Activated T-cell treated with anti-CD3 and anti-CD28 coated beads for 24 hours (primary cell): ENCODE measurements around the gene ELP2.
"Not testable (repeated sequence)": the region's sequence is repeated elsewhere in the genome, so short reads cannot be mapped to it uniquely, and the experiment has no call there.

Experiments used
- DNase-seq: peaks from one replicate; pipeline ENCODE4 v3.0.0-alpha.2; 2020; ENCODE audit warnings: low read depth

ELP2 gene

DNA sequence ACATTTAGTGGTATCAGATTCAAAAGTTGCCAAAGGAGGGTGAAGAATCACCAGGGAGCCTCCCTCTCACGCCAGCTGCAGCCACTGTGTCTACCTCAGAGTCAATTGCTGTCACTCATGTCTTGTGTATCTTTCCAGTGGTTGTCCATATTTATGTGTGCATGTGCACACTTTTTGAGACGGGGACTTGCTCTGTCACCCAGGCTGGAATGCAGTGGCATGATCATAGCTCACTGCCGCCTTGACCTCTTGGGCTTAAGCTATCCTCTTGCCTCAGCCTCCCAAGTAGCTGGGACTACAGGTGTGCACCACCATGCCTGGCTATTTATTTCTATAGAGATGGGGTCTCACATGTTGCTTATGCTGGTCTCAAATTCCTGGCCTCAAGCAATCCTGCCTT is 61.6 kb downstream of the ELP2 start:
- DNase-seq = no peak

DNA sequence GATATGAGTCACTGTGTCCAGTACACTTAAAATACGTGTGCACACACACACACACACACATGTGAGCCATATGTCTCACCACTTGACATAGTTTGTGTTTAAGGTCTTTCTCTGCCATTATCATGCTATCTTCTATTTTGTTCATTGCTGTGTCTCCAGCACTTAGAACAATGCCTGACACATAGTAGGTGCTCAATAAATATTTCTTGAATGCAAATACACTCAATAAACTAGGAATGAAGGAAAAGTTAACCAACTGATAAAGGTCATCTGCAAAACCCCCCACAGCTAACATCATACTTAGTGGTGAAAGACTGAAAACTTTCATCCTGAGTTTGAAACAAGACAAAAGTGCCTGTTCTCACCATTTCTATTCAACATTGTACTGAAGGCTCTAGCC is 62.0 kb downstream of the ELP2 start:
- DNase-seq = no peak

DNA sequence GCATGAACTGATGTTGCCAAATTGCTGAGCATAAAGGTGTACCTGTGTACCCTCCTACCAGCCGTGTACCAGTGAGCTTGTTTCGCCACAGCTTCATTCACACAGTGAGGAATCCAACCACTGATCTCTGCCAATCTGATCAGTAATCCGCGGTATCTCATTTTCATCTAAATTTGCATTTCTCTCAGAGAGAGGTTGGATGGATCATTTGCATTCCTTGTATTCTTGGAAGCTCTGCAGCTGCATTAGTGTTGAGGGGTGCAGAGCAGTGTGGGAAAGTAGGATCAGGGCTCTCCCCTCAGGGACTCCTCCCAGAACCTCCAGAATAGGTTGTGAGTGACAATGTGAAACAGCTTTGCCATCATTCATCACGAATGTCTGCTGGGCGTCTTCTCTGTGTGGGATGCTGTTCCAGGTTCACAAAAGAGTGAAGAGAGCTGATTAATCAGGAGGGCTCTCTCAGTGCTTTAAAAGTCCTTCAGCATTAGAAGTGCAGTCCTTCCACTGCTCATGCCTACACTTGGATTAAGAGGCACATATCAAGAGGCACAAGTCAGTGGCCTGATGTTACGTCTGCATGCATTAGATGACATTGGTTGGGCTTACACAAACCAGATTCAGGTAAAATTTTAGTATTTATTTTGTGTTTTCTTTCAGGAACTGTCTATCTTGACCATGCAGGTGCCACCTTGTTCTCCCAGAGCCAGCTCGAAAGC is 65.1 kb downstream of the ELP2 start:
- no peak for DNase-seq

DNA sequence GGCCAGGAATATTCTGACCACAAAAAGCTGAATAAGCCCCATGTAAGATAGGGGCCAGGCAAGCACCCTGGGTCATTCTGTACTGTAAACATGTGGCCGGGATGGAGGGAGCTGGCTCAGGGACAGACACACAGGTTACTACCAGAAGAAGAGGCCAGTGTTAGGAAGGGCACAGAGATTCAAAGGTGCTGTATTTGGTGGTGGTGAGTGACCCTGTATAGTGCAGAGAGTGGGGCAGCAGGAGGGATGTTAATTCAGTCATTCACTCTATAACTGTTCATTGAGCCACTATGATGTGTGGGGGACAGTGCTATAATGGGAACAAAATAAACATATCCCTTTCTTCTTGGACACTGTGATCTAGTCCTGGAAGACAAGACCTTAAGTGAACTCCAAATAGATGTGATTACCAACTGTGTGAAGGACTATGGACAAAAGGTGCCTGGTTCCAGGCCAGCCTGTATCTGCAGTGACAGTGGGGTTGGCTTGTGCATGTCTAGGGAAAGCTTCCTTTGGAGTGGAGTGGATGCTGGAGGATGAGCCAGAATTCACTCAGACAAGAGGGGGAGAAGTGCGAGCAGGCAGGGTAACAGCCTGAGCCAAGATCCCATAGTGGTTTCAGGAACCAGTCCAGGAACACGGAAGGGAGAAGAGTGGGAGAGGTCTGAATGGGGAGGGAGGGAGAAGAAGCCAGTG is 65.9 kb downstream of the ELP2 start:
- no peak for DNase-seq

DNA sequence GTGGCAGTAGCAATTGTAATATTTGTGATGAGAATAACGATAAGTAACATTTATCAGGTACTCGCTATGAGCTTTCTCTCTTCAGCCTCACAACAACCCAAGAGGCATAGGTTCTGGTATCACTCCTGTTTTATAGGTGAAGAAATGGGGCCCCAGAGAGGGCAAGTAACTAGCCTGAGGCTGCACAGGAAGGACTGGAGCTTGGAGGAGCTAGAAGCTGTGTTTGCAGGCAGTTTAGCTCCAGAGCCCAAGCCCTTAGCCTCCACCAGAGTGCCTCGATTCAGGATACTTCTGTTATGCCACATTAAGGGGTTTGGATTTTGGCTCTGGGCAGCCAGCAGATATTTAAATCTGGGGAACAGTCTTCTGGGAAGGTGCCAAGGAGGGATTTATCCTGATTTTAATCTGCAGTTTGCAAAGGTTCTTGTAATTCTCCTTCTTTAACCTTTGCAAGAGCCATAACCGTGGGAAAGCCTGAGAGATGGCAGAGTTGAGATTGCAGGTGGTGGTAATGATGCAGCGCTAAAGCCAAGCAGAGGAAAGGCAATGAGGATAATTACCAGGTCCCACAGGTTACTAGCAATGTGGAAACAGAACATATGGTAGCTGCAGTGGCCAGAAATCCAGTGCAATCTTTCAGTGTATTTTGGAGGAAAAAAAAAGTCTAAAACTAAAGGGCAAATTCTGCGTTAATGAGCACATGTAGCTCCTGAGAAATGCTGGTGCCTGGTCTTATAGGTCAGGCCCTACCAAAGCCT is 66.7 kb downstream of the ELP2 start:
- no peak for DNase-seq

DNA sequence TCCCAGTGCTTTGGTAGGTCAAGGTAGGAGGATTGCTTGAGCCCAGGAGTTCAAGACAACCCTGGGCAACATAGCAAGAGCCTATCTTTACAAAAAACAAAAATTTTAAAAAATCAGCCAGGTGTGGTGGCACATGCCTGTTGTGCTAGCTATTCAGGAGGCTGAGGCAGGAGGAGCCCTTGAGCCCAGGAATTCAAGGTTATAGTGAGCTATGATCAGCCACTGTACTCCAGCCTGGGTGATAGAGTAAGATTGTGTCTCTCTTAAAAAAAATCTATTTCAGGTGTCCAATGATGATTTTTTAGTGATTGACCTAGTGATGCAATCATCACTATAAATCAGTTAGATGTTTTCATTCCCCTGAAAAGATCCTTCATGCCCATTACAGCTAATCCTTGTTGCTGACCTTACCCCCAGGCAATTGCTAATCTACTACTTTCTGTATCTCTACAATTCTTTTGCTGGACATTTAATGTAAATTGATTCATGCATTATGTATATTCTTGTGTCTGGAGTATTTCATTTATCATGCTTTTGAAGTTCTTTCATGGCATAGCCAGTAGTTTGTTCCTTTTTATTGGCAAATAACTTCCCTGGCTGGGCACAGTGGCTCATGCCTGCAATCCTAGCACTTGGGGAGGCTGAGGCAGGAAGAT is 67.9 kb downstream of the ELP2 start:
- DNase-seq = no peak

DNA sequence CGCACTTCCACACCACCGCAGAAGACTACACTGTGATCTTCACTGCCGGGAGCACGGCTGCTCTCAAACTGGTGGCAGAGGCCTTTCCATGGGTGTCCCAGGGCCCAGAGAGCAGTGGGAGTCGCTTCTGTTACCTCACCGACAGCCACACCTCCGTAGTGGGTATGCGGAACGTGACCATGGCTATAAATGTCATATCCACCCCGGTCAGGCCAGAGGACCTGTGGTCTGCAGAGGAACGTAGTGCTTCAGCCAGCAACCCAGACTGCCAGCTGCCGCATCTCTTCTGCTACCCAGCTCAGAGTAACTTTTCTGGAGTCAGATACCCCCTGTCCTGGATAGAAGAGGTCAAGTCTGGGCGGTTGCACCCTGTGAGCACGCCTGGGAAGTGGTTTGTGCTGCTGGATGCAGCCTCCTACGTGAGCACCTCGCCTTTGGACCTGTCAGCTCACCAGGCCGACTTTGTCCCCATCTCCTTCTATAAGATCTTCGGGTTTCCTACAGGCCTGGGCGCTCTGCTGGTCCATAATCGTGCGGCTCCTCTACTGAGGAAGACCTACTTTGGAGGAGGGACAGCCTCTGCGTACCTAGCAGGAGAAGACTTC is 70.1 kb downstream of the ELP2 start:
- DNase-seq = no peak

DNA sequence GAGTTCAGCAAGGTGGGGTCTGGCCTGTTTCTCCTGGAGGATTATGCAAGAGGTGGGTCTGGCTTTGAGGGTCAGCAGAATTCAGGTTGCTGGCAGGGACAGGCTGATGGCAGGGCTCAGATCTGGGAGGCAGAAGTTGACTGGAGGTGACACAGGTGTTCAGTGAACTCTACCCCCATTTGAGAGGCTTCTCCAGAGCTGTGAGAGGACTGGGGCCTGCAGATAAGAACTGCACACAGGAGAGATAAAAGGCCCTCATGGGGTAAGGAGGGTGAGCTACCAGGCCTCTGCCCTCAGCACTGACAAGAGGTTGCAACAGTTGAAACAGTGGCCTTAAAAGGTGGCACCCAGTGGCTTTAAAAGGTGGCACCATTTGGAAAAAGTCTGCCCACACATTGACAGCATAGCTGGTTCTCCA is 70.7 kb downstream of the ELP2 start:
- no peak for DNase-seq

DNA sequence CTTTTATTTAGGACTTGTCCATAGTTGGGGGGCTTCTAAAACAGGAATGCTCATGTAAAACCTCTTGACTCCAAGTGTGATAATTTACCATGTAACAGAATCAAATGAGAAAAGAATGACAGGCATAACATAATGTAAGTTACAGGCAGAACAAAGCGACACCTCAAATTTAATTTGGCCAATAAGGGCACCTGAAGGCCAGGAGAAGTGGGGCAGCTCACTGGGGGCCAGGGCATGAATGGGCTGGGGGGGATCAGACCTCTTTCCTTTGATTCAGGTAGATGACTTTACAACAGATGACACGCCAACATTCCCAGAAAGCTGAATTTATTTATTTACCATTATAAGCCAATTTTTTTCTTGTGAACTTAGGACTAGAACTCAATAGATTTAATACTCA is 72.1 kb downstream of the ELP2 start:
- no peak for DNase-seq

DNA sequence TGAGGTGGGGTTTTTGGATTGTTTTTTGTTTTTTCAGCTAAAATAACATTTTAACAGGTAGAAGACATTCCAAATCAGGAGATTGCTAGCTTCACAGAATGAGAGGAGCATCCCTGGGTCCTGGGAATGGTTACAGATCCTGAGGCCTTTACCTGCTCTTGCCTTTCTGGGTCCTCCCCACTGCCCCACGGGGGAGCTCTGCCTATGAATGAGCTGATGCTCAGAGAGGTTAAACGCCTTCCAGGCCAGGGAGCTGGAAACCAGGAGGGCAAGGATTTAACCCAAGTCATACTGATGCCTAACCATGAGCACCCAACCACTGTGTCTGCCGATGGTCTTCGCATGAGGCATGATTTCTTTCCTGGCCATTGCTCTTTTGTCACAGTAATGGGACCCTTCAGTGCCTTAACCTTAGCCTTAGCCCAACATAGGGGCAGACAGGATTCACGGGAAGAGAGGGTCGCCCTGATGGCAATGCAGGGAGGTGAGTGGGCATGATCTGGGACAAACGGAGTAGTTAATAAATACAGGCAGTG is 73.7 kb downstream of the ELP2 start:
- no peak for DNase-seq

DNA sequence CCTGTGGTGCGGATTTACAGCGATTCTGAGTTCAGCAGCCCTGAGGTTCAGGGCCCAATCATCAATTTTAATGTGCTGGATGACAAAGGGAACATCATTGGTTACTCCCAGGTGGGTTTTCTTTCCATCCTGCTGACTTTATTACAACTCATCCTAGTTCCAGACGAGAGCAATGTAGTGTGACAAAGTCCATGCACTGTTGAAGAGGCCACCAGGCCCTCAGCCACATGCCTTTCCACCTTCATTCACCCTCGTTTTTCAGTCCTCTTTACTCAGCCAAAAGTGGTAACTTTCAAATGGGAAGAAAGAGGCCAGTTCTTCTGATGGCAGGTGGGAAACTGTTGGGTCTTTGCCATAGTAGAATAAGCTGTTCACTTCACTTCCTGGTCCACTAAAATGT is 75.5 kb downstream of the ELP2 start:
- no peak for DNase-seq

DNA sequence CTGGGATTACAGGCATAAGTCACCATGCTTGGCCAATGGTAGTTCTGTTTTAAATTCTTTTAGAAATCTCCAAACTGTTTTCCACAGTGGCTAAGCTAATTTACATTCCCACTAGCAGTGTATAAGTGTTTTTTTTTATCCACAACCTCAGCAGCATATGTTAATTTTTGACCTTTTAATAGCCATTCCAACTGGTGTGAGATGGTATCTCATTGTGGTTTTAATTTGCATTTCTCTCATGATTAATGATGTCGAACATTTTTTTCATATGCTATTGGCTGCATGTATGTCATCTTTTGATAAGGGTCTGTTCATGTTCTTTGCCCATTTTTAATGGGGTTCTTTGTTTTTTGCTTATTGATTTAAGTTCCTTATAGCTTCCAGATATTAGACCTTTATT is 77.6 kb downstream of the ELP2 start:
- DNase-seq = no peak

DNA sequence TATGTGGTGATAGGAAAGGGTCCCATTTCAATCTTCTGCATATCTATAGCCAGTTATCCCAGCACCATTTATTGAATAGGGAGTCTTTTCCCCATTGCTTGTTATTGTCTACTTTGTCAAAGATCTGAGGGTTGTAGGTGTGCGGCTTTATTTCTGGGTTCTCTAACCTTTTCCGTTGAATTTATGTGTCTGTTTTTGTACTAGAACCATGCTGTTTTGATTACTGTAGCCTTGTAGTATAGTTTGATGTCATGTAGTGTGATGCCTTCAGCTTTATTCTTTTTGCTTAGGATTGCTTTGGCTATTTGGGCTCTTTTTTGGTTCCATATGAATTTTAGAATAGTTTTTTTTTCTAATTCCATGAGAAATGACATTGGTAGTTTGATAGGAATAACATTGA is 78.3 kb downstream of the ELP2 start:
- DNase-seq = not testable (repeated sequence)

DNA sequence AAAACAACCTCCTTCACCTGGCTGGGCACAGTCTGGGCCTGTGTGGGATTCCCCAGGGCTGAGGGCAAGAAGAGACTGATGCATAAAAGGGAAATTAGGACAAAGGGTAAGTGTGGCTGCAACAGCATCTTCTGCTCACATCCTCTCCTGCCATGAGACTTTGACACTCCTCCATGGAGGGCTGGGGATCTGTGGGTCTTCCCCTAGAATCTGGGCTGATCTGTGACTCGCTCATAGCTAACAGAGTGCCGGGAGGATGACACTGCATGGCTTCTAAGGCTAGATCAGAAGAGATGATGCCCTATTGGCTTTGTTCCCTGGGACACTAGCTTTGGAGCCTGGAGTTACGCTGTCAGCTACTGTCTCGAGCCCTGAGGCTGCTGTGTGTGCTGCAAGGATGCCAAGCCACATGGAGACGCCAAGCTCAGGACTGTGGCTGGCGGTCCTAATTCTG is 81.9 kb downstream of the ELP2 start:
- DNase-seq = no peak

DNA sequence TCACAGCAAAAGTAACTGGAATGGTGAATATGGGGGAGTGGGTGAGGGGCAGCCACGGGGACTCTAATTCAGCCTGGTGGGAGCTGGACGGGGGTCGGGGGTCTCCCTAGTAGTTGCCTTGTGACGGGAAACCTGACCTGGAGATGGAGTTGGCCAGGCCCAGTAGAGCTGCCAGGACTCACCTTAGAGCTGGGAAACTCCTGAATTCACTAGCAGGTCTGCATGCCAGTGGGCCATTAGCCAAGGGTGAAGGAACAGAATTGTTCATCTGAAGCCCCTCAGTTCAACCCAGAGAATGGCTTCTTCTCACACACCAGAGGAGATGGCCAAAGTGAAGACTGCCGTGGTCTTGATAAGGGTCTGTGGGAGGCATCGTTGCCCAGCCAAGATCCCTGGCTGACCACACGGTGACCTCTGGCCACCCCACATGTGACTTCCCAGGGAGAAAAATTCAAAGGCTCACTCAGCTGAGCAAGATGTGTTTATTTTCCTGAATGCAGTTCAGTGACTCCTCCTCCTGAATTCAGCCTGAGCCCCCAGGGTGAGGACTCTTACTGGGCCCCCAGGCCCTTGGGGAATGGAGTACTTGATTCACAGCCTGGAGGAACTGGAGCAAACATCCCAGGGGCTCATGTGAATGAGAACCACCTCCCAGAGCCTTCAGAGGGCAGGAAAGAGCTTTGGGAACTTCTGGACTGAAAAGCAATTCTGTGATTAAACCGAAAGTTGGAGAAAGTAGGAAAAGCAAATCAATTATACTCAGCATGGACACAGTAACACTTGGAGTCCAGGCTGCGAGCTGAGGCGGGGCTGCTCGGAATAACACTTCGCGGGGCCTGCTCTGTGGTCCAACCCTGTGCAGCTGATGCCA is 82.8 kb downstream of the ELP2 start:
- no peak for DNase-seq

DNA sequence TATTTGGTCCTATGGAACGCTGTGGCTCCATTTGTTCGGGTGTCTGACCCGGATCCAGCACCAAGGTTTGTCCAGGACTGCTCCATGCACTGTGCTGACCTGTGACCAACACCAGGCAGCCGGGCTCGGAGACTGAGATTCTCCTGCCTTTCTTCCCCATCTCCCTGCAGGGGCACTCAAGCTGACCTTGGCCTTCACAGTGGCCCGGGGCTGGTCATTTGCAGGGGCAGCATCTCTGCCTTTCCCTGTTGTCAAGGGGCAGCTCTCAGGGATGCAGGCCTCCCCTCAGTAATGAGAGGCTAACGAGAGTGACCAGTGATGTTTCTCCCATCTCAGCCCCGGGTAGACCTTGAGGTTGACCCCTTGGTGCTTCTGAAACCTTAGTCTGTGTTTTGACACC is 85.1 kb downstream of the ELP2 start:
- no peak for DNase-seq

DNA sequence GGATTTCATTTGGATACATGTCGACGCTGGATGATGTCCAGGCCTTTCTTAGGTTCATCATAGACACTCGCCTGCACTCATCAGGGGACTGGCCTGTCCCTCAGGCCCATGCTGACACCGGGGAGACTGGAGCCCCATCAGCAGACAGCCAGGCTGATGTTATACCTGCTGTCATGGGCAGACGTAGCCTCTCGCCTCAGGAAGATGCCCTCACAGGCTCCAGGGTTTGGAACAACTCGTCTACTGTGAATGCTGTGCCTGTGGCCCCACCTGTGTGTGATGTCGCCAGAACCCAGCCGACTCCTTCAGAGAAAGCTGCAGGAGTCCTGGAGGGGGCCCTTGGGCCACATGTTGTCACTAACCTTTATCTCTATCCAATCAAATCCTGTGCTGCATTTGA is 85.9 kb downstream of the ELP2 start:
- DNase-seq = no peak

DNA sequence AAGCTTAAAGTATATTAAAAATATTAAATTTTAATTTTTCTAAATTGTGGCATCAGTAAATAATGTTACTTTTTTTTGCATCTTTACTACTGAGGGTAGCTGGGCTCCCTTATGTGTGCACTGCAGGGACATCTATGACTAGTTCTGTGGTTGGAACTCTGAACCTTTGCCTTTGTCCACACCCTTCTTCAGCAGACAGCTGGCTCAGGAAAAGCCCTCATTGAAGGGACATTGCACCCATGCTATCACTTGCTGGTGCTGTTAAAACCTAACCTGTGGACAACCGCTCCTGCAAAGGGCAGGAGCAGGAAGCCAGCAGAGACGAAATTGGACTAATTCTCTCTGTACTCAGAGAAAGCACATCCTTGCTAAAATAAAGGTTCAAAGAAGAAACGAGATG is 87.6 kb downstream of the ELP2 start:
- no peak for DNase-seq

DNA sequence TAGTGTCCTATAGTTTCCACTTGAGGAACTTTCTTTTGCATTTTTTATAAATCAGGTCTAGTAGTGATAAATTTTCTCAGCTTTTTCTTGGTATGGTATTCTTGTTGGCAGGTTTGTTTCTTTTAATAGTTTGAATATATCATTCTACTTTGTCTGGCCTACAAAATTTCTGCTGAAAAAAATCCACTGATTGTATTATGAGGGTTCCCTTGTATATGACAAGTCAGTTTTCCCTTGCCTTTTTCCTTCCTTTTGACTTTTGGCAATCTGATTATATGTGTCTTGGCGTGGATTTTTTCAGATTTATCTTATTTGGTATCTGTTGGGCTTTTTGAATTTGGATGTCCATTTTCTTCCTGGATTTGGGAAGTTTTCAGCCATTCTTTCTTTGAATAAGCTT is 99.5 kb downstream of the ELP2 start:
- no peak for DNase-seq
